OCI-LY7 (cell line): Measurements from ENCODE around the gene TMEM260.
"Not testable (repeated sequence)": the region's sequence is repeated elsewhere in the genome, so short reads cannot be mapped to it uniquely, and the experiment has no call there.

Experiments used
- CTCF ChIP-seq: fragments of 200-600 bp; sonication (generic); conservative IDR thresholded peaks from 2 replicates; pipeline ENCODE4 v1.5.1; 2014; ENCODE audit warnings: mild to moderate bottlenecking, antibody characterized with exemption, low read length, moderate library complexity, mixed read lengths
- EZH2phosphoT487 ChIP-seq: fragments of 200-600 bp; sonication (generic); IDR thresholded peaks from 2 replicates; pipeline ENCODE4 v1.6.1; 2018; ENCODE audit warnings: low read depth, borderline replicate concordance, mild to moderate bottlenecking, mixed run types, antibody characterized with exemption, low read length, moderate library complexity, mixed read lengths

GRCh38 chr14:56695216-56695615 lies 115.6 kb downstream of the TMEM260 start:
- not testable (repeated sequence) for TF ChIP-seq CTCF, EZH2phosphoT487
